Myocyte (in vitro differentiated cells): ENCODE measurements around the gene FTH1. TPM values are rescaled to one million over a fixed set of nuclear protein-coding genes. Genes with fewer than 3 reads are reported as not detected.

Source experiments
- DNase-seq: peaks from one replicate; pipeline ENCODE4 v3.0.0-alpha.2; 2012; ENCODE audit warnings: low read depth
- total RNA-seq: library from RNA; depleted of rRNA; stranded (reverse); fragments of >200 nt; gene quantifications from 2 replicates; pipeline ENCODE4 v1.2.3, GENCODE V29; 2014

The FTH1 gene
- total RNA-seq, 1 donor from 2014 or later: 518 TPM

DNA sequence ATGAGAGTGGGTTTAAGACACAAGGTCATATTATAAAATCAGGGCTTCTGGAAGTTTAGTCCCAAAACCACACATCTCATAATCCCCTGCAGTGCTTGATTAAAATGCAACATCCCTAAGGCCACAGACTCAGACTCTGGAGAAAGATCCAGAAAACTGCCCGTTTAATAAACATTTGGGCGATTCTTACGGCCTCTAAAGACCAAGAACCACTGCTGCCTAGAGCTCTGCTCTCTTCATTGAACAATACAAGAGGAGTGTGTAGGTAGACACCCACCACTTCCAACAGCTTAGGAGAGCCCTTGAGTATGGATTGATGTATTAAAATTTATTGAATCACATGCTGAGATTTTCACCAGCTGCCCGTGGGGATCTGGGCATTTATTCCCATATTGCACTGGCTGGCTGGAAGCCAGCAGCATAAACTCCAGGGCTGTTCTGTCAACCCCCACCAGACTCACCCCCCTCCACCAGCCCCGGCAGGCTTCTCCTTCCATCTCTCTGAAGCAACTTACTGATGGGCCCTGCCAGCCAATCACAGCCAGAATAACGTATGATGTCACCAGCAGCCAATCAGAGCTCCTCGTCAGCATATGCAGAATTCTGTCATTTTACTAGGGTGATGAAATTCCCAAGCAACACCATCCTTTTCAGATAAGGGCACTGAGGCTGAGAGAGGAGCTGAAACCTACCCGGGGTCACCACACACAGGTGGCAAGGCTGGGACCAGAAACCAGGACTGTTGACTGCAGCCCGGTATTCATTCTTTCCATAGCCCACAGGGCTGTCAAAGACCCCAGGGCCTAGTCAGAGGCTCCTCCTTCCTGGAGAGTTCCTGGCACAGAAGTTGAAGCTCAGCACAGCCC lies 18.0 kb downstream of the FTH1 start:
- peak; percentile 78 for DNase-seq

DNA sequence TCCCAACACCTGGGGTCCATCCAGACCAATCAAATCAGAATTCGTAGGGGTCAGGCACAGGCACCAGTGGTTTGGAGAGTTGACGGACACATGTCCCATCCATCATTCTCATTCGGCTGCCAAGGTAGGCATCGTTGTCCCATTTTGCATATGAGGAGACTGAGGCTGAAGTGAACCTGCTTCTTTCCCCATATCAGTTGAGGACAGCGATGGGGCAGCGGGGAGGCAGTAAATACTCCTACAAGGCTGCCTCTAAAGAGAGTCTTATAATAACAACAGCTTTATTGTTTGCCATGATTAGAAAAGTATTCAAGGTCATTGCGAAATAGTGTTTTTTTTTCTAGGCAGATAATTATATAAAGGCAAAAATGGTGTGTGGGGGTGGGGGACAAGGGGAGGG lies 18.9 kb downstream of the FTH1 start:
- DNase-seq: no peak

DNA sequence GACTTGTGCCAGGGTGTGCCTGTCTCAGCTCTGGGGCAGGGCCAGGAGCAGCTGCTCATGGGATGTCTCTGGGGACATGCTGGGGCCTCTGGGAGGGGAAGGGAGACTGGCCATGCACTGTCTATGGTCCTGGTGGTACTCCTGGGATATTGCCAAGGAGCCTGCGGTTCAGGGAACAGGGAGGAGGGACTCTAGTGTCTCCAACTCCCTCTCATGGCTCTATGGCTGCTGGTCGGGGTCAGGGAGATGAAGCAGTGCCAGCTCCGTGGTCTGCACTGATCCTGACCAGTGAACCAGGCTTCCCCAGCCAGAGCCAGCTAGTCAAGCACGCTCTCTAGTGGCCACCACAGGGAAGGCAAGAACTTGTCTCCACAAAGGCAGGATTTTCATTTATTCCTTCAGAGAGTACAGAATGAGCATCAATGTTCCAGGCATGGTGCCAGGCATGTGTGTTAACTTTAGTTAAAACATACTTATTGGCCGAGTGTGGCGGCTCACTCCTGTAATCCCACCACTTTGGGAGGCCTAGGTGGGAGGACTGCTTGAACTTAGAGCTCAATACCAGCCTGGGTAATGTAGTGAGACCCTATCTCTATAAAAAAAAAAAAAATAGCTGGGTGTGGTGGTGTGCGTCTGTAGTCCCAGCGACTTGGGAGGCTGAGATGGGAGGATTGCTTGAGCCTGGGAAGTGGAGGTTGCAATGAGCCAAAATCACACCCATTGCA lies 19.8 kb downstream of the FTH1 start:
- DNase-seq: peak; percentile 96

DNA sequence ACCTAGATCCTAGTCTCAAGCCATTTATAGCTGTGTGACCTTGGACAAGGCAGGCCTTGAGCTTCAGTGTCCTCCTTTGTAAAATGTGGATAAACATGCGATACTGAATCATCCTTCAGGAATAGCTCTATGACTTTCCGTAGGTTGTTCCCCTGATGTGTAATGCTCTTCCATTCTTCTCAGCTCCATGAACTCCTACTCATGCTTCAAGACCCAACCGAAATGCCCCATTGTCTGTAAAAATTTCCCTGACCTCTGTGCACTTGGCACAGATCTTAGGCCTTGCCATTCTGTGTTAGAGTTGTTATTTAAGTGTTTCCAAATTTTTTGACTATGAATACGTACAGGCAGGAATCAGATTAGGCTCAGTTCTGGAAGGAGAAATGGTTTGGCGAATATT lies 20.5 kb downstream of the FTH1 start:
- peak; percentile 29 for DNase-seq

DNA sequence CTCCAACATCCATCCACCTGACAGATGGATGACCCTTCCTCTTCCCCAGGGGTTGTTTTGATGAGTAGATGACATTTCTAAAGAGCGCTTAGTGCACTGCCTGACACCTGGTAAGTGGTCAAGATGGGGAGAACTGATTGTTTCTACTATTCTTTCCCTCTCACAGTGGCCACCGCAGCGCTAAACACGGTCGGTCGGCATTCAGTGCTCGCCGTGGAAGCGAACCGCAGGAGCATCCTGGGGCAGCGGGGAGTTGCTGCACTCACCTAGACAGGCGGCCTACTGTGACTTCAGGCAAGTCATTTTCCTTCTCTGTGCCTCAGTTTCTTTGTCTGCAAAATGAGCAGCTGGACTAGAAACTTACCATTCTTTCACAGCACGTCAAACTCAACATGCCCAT lies 22.2 kb downstream of the FTH1 start:
- DNase-seq: no peak

DNA sequence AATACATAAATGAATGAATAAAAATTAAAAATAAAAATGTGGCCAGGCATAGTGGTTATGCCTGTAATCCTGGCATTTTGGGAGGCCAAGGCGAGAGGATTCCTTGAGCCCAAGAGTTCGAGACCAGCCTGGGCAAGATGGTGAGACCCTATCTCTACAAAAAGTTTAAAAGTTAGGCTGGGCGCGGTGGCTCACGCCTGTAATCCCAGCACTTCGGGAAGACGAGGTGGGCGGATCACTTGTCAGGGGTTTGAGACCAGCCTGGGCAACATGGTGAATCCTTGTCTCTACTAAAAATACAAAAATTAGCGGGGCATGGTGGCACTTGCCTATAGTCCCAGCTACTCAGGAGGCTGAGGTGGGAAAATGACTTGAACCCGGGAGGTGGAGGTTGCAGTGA lies 27.0 kb downstream of the FTH1 start:
- no peak for DNase-seq

DNA sequence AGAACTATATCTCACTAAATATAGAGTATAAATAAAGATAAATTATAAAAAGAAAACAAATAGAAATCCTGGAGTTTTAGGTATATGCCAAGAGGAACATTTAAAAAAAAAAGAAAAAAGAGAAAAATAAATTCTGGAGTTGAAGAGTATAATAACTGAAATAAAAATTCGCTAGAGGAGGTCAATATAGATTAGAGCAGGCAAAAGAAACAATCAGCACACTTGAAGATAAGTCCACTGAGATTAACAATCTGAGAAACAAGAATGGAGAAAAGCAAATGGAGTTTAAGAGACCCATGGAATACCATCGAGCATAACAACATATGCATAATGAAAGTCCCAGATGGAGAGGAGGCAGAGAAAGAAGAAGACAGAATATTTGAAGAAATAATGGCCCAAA lies 31.6 kb downstream of the FTH1 start:
- no peak for DNase-seq

DNA sequence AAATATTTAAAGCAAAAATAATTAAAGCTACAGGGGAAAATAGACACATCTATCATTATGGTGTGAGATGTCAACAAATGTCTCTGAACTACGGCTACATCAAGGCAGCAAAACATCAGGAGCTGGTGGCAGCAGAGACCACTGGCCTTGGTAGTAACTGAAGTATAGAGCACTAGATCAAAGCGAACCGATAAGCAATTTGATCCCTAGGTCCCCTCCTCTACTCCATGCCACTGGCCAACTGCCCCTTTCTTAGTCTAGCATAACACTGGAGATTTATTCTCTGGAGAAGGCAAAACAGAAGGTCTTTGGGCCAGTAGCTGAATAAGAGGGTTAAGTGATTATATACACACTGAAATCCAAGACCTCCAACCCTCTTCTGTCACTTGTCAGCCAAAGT lies 36.5 kb downstream of the FTH1 start:
- DNase-seq: no peak

DNA sequence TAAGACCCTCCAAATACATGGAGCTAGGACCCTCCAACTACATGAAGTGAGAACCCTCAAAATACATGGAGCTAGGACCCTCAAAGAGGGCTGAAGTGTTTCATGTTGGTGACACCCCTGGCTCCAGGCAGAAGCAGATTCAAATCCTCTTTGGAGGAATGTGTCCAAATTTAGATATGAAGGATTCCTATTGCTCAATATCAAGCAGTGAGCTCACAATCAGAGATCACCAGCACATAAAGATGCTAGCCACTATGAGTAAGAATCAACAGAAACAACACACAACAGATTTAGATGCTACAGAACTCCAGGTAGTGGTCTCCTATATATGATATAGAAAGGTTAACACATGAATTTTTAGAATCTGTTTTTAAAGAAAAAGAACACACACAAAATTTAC lies 38.8 kb downstream of the FTH1 start:
- DNase-seq: no peak

DNA sequence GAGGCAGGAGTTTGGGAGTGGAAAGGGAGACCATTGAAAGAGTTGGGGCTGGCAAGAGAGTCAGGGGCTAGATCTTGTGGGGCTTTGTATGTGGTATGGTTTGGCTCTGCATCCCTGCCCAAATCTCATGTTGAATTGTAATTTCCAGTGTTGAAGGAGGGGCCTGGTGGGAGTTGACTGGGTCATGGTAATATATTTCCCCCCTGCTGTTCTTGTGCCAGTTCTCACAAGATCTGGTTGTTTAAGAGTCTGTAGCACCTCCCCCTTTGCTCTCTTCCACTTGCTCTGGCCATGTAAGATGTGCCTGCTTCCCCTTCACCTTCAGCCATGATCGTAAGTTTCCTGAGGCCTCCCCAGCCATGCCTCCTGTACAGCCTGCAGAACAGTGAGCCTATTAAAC lies 39.9 kb downstream of the FTH1 start:
- DNase-seq: no peak

DNA sequence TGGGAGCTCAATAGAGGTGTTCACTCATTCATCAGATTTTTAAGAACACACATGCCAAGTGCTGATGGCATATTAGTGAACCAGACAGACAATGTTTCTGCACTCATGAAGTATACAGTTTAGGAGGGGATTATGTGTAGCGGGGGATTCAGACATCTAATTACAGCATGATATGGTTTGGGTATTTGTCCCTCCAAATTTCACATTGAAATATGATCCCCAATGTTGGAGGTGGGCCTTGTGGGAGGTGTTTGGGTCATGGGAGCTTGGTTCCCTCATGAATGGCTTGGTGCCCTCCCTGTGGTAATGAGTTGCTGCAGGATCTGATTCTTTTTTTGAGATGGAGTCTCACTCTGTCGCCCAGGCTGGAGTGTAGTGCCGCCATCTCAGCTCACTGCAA lies 41.2 kb downstream of the FTH1 start:
- no peak for DNase-seq

DNA sequence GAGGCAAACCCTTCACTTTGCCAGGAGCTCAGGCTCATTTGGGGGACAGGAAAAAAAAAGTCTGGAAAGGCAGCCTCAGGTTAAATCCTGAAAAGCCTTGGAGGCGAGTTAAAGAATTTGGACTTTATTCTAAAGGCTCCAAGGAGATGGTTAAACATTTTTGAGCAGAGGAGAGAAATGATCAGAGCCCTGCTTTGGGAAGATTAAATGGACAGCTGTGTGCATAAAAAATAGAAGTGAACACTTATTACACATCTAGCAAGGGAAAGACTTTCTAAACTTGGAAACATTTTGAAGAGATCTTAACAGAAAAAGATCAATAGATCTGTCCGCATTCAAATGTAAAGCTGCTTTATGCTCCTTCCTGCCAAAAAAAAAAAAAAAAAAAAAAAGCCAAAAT lies 41.7 kb downstream of the FTH1 start:
- no peak for DNase-seq

DNA sequence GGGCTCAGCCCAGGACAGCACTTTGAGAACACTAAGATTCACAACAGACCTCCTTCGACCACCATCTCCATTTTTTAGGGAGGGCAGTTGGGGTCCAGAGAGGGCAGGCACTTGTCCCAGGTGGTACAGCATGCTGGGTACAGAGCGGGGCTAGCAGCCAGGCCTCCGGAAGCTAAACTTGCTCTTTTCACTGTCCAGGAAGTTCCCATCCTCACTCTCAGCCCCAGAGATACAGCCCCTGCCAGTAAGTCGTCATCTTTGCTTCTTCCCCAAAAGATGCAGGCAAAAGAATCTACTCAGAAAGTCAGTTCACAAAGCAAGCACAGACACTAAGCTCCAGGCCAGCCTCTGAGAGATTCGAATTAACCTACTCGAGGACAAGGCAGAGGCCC lies 43.4 kb downstream of the FTH1 start:
- no peak for DNase-seq

DNA sequence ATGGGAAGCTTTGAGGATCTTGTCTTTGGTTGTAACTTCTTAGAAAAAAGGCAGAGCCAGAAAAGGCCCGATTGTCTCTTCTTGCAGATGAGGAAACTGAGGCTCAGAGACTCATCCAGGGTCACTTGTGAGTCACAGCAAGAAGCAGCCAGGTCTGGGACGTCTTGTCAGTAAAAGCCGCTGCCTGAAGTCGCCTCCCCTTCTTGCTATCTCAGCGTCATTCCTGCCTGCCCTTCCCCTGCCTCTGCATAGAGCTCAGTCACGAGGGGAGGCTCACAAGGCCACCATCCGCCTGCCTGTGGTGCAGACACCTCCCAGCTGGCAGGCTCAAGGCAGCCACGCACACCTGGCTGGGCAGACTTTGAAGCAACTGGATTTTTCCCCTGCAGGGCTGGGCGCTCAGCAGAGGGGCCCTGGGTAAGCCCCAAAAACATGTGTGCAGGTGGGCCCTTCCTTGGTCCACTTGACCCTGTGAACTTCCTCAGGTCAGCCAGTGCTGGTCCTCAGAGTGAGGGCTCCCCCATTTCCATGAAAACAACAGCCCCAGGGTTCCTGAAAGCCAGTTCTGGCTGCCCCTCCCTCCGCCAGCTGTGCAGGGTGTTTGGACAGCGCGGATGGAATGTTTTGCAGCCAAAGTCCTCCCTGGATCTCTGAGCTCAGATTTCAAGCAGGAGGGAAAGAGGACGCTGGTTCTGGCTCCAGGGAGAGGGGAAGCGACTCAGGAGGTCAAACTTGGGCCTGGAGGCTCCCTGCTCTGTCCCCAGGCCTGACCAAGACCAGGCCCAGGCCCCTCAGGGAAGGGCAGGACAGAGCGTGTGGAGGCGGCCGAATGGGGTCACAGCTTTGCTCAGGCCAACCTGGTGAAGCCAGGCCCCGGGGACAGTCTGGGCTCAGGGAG lies 44.0 kb downstream of the FTH1 start:
- peak; percentile 35 for DNase-seq

DNA sequence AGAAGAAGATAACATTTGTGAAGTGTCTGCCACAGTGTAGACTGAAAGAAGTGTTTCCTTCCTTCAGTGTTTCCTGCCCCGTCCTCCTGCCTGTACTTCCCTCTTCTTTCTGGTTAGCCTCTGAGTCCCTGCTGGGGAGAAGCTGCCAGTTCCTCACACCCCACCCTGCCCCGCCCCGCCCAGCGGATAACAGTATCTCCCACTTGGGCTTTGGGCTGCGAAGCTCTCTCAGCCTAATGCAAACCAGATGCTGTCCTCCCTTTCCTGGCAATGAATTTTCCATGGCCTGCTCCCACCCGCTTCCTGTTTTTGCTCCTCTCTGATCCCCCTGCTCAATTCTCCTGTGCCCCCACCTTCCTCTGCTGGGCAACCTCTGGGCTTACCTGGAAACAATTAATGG lies 44.9 kb downstream of the FTH1 start:
- DNase-seq: peak; percentile 24

DNA sequence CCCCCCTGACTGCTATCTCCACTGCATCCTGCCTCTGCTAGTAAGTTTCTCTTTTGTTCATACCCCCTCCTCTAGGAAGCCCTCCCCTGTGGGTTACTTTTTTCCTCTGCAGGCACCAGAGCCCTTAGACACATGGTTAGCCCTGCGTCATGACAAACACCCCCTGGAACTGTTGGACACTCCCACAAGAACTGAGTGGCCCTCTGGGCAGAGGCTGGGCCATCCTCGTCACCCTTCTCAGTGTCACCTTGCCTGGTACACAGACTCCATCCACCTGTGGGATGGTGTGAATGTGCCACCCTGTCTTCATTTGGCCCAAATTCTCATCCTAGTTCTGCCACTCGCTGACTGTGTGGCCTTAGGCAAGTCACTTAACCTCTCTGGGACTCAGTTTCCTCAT lies 46.0 kb downstream of the FTH1 start:
- DNase-seq: no peak

DNA sequence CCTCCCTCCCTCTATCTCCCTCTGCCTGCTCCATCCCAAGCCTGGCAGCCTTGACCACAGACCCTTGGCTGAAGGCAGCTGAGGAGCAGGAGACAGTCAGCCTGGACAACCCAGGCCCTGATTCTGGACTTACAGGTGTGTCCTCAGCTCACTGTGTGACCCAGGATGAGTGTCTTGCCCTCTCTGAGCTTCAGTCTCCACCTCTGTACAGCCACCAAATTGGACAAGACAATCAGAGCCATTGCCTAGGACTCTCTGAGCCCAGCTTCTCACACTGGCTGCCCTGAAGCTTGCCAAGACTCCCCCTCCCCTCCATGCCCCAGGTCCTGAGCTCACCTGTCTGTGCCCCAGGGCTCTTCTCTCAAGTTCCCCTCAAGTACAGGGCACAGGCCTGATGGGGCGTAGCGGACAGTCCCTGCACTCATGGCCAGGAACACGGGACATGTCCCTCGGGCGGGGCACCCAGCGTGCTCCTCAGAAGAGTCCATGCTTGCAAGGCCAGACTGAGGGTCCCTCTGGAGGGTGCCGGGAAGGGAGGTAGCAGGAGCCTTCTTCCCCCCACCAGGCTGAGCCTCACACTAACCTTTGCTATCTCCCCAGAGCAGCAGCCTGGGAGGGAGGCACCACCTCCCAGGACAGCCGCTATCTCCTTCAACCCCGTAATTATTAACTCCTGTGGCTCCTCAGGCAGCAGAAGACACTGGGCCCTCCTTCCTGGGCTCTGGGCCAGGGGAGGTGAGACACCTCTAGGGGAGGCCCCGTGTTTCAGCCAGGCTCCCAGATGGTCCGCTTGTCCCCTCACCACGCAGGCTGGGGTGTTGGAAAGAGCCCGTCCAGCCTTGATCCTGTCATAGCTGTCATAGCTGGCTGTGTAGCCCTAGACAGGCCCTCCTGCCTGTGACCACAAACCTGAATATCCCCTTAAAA lies 47.5 kb downstream of the FTH1 start:
- DNase-seq: no peak

DNA sequence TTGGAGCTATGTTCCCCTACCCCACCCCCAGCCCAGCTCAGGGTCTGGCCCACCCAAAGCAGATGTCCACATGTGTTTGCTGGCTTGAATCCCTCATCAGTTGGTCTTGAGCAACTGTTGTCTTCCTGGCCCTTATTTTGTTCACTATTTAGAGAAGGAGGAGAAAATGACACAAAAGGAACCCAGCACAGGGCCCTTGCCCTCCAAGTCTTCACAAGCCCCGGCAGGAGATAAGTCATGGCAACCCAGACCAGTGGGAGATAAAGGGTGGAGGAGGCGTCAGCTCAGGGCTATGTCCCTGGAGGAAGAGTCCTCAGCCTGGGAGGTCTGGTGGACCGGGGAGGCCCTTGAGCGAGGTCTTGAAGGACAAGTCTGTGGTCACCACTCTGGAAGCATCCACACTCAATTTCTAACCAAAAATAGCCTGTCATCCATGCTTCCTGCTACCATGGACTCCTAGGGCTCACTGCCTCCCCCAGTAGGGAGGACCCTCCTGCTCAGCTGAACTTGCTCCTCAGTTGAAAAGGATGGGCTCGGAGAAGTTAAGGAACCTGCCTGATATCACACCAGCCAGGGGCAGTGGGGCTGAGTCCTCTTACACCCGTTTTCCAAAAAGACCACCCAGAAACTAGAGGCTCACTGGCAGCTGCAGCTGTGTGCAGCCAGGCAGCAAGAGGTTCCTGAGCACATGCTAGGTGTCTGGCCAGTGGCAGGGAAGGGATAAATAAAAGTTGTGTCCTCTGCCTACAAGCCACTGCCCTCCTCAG lies 48.3 kb downstream of the FTH1 start:
- no peak for DNase-seq

DNA sequence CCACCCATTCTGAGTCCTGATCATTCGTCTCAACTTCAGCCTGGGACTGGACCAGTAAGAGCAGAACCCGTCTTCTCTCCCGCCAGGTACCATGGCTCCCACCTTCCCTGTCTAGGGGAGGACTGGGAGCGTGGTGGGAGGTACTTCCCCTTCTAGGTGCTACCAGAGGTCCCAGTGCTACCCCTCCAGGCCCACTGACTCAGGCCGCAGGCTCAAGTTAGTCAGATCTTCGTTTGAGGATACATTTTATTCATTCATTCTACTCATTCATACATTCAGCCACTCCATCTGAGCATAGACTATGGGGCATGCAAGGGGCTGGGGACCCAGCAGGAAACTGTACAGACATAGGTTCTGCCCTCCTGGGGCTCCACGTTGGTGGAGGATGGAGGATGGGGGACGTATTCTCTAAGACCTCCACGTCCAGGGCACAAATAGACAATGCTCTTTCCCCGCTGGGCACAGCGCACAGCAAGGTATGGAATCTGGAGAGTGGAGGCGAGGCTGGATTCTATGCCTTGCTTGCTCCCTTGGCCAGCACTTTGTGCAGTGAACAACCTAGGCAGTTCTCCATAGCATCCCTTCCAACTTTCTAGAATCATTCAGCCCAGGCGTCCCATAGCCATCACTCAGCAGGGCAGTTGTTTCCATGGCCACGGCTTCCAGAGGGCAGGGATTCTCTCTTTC lies 49.0 kb downstream of the FTH1 start:
- no peak for DNase-seq
